ENCODE results near the gene EPHA6.
"Not testable (repeated sequence)": the region's sequence is repeated elsewhere in the genome, so short reads cannot be mapped to it uniquely, and the experiment has no call there.

EPHA6 gene

DNA sequence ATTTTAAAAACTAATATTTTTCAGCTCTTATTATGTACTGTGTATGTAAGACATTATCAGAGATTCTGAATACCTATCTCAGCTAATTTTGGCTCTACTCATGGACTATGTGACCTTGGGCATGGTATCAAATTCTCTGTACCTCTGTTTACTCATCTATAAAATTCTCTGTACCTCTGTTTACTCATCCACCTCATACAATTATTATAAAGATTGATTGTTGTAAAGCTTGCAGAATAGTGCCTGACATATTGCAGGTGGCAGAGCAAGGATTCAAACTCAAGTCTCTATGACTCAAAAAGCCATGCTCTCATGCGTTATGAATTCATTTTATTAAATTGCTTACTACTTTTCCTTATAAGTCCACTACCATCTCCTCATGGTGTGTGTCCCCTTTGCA, 798.2 kb downstream of the EPHA6 start:
- 80% methylated on average over 1 of the region's 1 CpG for WGBS

DNA sequence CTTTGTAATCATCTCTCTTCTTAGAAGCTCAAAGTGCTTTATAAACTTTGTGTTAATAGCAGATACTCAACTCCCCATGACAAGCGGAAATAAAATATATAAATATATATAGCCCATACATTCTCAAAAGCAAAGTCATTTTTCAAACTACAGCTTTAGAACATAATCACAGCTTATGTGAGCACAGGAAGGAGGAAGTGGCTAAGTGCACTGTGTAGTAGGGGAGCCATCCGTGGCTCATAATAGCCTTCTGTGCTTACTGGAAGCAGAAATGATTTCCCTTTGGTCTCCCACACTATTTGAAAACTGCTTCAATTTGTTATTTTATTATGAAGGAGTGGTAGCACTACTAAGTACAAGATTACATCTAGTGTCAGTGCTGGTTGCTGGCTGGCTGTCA, 798.7 kb downstream of the EPHA6 start:
- Histone ChIP-seq H4K8ac (ENCODE audit: low read length) (no peak overlapping the region), H3K27me3 (ENCODE audit: control insufficient read depth in 1 of 2, insufficient read depth in 1 of 2, low read length in 2 of 2) (no peaks in the 10 kb centered on the region), H2BK5ac (ENCODE audit: low read depth, low read length, poor library complexity, severe bottlenecking) (no peak overlapping the region), H4K91ac (ENCODE audit: low read length) (no peak overlapping the region), H2AFZ (ENCODE audit: low read depth, low read length) (no peak overlapping the region), H3K36me3 (ENCODE audit: control insufficient read depth in 1 of 2, insufficient read depth in 2 of 2, low read depth in 1 of 2, low read length in 2 of 2) (no peaks in the 10 kb centered on the region), H3K79me1 (replicated peaks; ENCODE audit: low read length, poor library complexity, severe bottlenecking) (no peaks in the 10 kb centered on the region), H3K9ac (ENCODE audit: low read length) (no peak overlapping the region), H2BK15ac (ENCODE audit: low read depth, poor library complexity, severe bottlenecking) (no peak overlapping the region), H3K9me3 (ENCODE audit: control insufficient read depth, low read length) (peaks cover 18% of the 10 kb centered on the region), H3K4ac (ENCODE audit: low read depth in 1 of 2, low read length in 2 of 2) (no peak overlapping the region), H3K4me2 (ENCODE audit: low read length, poor library complexity, severe bottlenecking) (no peak overlapping the region), H2BK120ac (ENCODE audit: low read depth, low read length) (no peak overlapping the region), H3K18ac (ENCODE audit: low read depth in 1 of 2, low read length in 2 of 2) (no peak overlapping the region), H3K4me1 (ENCODE audit: control insufficient read depth, insufficient read depth, low read depth, low read length) (no peaks in the 10 kb centered on the region), H3K4me3 (ENCODE audit: insufficient read depth in 1 of 2, low read depth in 1 of 2, low read length in 2 of 2) (no peak overlapping the region), H3K27ac (ENCODE audit: low read length, poor library complexity, severe bottlenecking) (no peak overlapping the region), H3K14ac (ENCODE audit: low read length in 2 of 2) (no peak overlapping the region), H2AK5ac (ENCODE audit: low read length, severe bottlenecking) (no peak overlapping the region), H2BK12ac (ENCODE audit: low read length in 2 of 2) (no peak overlapping the region), H3K23ac (ENCODE audit: low read length in 2 of 2) (no peak overlapping the region)
- WGBS = 60% methylated on average over 1 of the region's 2 CpGs
- no peak for DNase-seq

More for the DNA sequence above, 798.2 kb downstream of the EPHA6 start:
- no peak overlapping the region for H2BK15ac ChIP-seq (ENCODE audit: low read depth, poor library complexity, severe bottlenecking)
- H3K9ac ChIP-seq (ENCODE audit: low read length) = no peak overlapping the region
- H3K36me3 ChIP-seq (ENCODE audit: control insufficient read depth in 1 of 2, insufficient read depth in 2 of 2, low read depth in 1 of 2, low read length in 2 of 2) = no peaks in the 10 kb centered on the region
- no peak overlapping the region for H3K14ac ChIP-seq (ENCODE audit: low read length in 2 of 2)
- H3K4me3 ChIP-seq (ENCODE audit: insufficient read depth in 1 of 2, low read depth in 1 of 2, low read length in 2 of 2) = no peak overlapping the region
- no peak overlapping the region for H3K23ac ChIP-seq (ENCODE audit: low read length in 2 of 2)
- no peak for DNase-seq
- H3K4me2 ChIP-seq (ENCODE audit: low read length, poor library complexity, severe bottlenecking) = no peak overlapping the region
- H3K4me1 ChIP-seq (ENCODE audit: control insufficient read depth, insufficient read depth, low read depth, low read length) = no peaks in the 10 kb centered on the region
- H3K4ac ChIP-seq (ENCODE audit: low read depth in 1 of 2, low read length in 2 of 2) = no peak overlapping the region
- no peak overlapping the region for H2BK5ac ChIP-seq (ENCODE audit: low read depth, low read length, poor library complexity, severe bottlenecking)
- no peak overlapping the region for H4K91ac ChIP-seq (ENCODE audit: low read length)
- H3K9me3 ChIP-seq (ENCODE audit: control insufficient read depth, low read length) = peaks cover 13% of the 10 kb centered on the region
- H2BK120ac ChIP-seq (ENCODE audit: low read depth, low read length) = no peak overlapping the region
- H3K27me3 ChIP-seq (ENCODE audit: control insufficient read depth in 1 of 2, insufficient read depth in 1 of 2, low read length in 2 of 2) = no peaks in the 10 kb centered on the region
- H3K27ac ChIP-seq (ENCODE audit: low read length, poor library complexity, severe bottlenecking) = no peak overlapping the region
- H2BK12ac ChIP-seq (ENCODE audit: low read length in 2 of 2) = no peak overlapping the region
- H3K79me1 ChIP-seq (replicated peaks; ENCODE audit: low read length, poor library complexity, severe bottlenecking) = no peaks in the 10 kb centered on the region
- H3K18ac ChIP-seq (ENCODE audit: low read depth in 1 of 2, low read length in 2 of 2) = no peak overlapping the region
- H4K8ac ChIP-seq (ENCODE audit: low read length) = no peak overlapping the region
- no peak overlapping the region for H2AFZ ChIP-seq (ENCODE audit: low read depth, low read length)
- no peak overlapping the region for H2AK5ac ChIP-seq (ENCODE audit: low read length, severe bottlenecking)

DNA sequence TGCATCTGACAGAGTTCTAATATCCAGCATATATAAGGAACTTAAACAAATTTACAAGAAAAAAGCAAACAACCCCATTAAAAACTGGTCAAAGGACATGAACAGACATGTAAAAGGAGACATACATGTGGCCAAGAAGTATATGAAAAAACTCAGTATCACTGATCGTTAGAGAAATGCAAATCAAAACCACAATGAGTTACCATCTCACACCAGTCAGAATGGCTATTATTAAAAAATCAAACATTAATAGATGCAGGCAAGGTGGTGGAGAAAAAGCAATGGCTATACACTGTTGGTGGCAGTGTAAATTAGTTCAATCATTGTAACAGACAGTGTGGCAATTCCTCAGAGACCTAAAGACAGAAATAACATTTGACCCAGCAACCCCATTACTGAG, 806.1 kb downstream of the EPHA6 start:
- not testable (repeated sequence) for H3K23ac ChIP-seq (ENCODE audit: low read length in 2 of 2); H2BK120ac ChIP-seq (ENCODE audit: low read depth, low read length); H3K18ac ChIP-seq (ENCODE audit: low read depth in 1 of 2, low read length in 2 of 2); H3K27ac ChIP-seq (ENCODE audit: low read length, poor library complexity, severe bottlenecking); H3K79me1 ChIP-seq (replicated peaks; ENCODE audit: low read length, poor library complexity, severe bottlenecking); H4K8ac ChIP-seq (ENCODE audit: low read length); H3K4ac ChIP-seq (ENCODE audit: low read depth in 1 of 2, low read length in 2 of 2); H2AK5ac ChIP-seq (ENCODE audit: low read length, severe bottlenecking); H2BK5ac ChIP-seq (ENCODE audit: low read depth, low read length, poor library complexity, severe bottlenecking); H3K14ac ChIP-seq (ENCODE audit: low read length in 2 of 2); H3K9ac ChIP-seq (ENCODE audit: low read length); H3K27me3 ChIP-seq (ENCODE audit: control insufficient read depth in 1 of 2, insufficient read depth in 1 of 2, low read length in 2 of 2); H4K91ac ChIP-seq (ENCODE audit: low read length); H3K36me3 ChIP-seq (ENCODE audit: control insufficient read depth in 1 of 2, insufficient read depth in 2 of 2, low read depth in 1 of 2, low read length in 2 of 2); H2BK15ac ChIP-seq (ENCODE audit: low read depth, poor library complexity, severe bottlenecking); DNase-seq; H2AFZ ChIP-seq (ENCODE audit: low read depth, low read length); H3K4me1 ChIP-seq (ENCODE audit: control insufficient read depth, insufficient read depth, low read depth, low read length); H3K4me2 ChIP-seq (ENCODE audit: low read length, poor library complexity, severe bottlenecking); H2BK12ac ChIP-seq (ENCODE audit: low read length in 2 of 2); H3K4me3 ChIP-seq (ENCODE audit: insufficient read depth in 1 of 2, low read depth in 1 of 2, low read length in 2 of 2)
- no CpG with 5 or more reads among the region's 1 CpG for WGBS
- H3K9me3 ChIP-seq (ENCODE audit: control insufficient read depth, low read length) = peaks cover 18% of the 10 kb centered on the region

DNA sequence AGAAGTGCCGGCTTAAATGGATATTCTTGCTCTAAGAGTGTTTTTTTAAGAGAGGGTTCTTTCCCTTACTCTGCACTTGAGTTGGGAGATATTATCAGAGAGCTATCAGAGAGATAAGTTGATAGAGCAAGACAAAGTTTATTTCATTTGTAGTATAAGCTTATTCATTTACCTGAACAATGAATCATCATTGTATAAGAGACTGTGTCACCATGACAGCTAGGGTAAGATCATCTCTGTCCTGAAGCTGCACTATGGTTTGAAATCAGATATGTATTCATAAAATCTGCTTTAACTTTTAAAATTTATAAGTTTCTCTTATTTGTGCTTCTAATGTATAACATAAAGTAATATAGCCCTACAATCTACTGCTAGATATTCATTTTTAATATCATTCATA, 822.1 kb downstream of the EPHA6 start:
- DNase-seq = no peak
- no CpG with 5 or more reads among the region's 1 CpG for WGBS
- no peak overlapping the region for H3K4me2 ChIP-seq (ENCODE audit: low read length, poor library complexity, severe bottlenecking)
- H3K4me1 ChIP-seq (ENCODE audit: control insufficient read depth, insufficient read depth, low read depth, low read length) = no peaks in the 10 kb centered on the region
- H3K27me3 ChIP-seq (ENCODE audit: control insufficient read depth in 1 of 2, insufficient read depth in 1 of 2, low read length in 2 of 2) = no peaks in the 10 kb centered on the region
- H2BK120ac ChIP-seq (ENCODE audit: low read depth, low read length) = no peak overlapping the region
- H3K23ac ChIP-seq (ENCODE audit: low read length in 2 of 2) = no peak overlapping the region
- H3K27ac ChIP-seq (ENCODE audit: low read length, poor library complexity, severe bottlenecking) = no peak overlapping the region
- H2AFZ ChIP-seq (ENCODE audit: low read depth, low read length) = no peak overlapping the region
- H2BK5ac ChIP-seq (ENCODE audit: low read depth, low read length, poor library complexity, severe bottlenecking) = no peak overlapping the region
- no peaks in the 10 kb centered on the region for H3K9me3 ChIP-seq (ENCODE audit: control insufficient read depth, low read length)
- H3K79me1 ChIP-seq (replicated peaks; ENCODE audit: low read length, poor library complexity, severe bottlenecking) = no peaks in the 10 kb centered on the region
- H3K4ac ChIP-seq (ENCODE audit: low read depth in 1 of 2, low read length in 2 of 2) = no peak overlapping the region
- H4K8ac ChIP-seq (ENCODE audit: low read length) = no peak overlapping the region
- no peak overlapping the region for H4K91ac ChIP-seq (ENCODE audit: low read length)
- no peak overlapping the region for H3K4me3 ChIP-seq (ENCODE audit: insufficient read depth in 1 of 2, low read depth in 1 of 2, low read length in 2 of 2)
- H2BK15ac ChIP-seq (ENCODE audit: low read depth, poor library complexity, severe bottlenecking) = no peak overlapping the region
- no peak overlapping the region for H3K18ac ChIP-seq (ENCODE audit: low read depth in 1 of 2, low read length in 2 of 2)
- H3K9ac ChIP-seq (ENCODE audit: low read length) = no peak overlapping the region
- no peak overlapping the region for H3K14ac ChIP-seq (ENCODE audit: low read length in 2 of 2)
- H2BK12ac ChIP-seq (ENCODE audit: low read length in 2 of 2) = no peak overlapping the region
- H3K36me3 ChIP-seq (ENCODE audit: control insufficient read depth in 1 of 2, insufficient read depth in 2 of 2, low read depth in 1 of 2, low read length in 2 of 2) = no peaks in the 10 kb centered on the region
- no peak overlapping the region for H2AK5ac ChIP-seq (ENCODE audit: low read length, severe bottlenecking)
